IPS-18c (cell line): Measurements from ENCODE around the gene KRTAP13-1.

Experiments used
- H3K4me3 ChIP-seq: 2 replicates; pipeline ENCODE4 v1.7.0; 2013; ENCODE audit warnings: low read depth, mild to moderate bottlenecking, low read length, moderate library complexity; ENCODE audit not compliant: insufficient read depth
- H3K9me3 ChIP-seq: one replicate; pipeline ENCODE4 v1.6.1; 2013; ENCODE audit warnings: mild to moderate bottlenecking, low read length, moderate library complexity; ENCODE audit not compliant: control insufficient read depth, insufficient read depth

KRTAP13-1 gene

GRCh38 chr21:30439975-30440374 lies 44.1 kb downstream of the KRTAP13-1 start, which contains the start of gene KRTAP15-1:
Gene KRTAP15-1 (plus strand): TSS chr21:30440275. CDS start chr21:30440328, 53 bp downstream.
- no peaks in the 10 kb centered on the region for H3K9me3 ChIP-seq
- no peak within 1 kb of the TSS for H3K4me3 ChIP-seq

GRCh38 chr21:30443226-30443625 lies 47.4 kb downstream of the KRTAP13-1 start:
- H3K9me3 ChIP-seq = no peaks in the 10 kb centered on the region

GRCh38 chr21:30444204-30444603 lies 48.4 kb downstream of the KRTAP13-1 start:
- H3K9me3 ChIP-seq = no peaks in the 10 kb centered on the region
- H3K4me3 ChIP-seq = no peak overlapping the region

More at GRCh38 chr21:30443226-30443625, 47.4 kb downstream of the KRTAP13-1 start:
- H3K4me3 ChIP-seq = no peak overlapping the region
